GM12891 (cell line): ENCODE data around the gene ETV4.

Source experiments
- DNase-seq: peaks from one replicate; pipeline ENCODE4 v3.0.0; 2011; ENCODE audit warnings: low spot score; ENCODE audit not compliant: insufficient read length
- FAIRE-seq: peaks from 2 replicates; lab custom pipeline; 2011; peaks lifted over from hg19 to GRCh38; lab: Jason Lieb, UNC
- PAX5 ChIP-seq: IDR thresholded peaks from 2 replicates; pipeline ENCODE4 v1.6.1; 2011; ENCODE audit warnings: low read length, moderate library complexity, mild to moderate bottlenecking; ENCODE audit not compliant: insufficient read depth, severe bottlenecking
- POLR2A ChIP-seq: IDR thresholded peaks from 2 replicates; pipeline ENCODE4 v1.6.1; 2011; ENCODE audit warnings: low read depth, low read length, control low read depth
- POLR2AphosphoS5 ChIP-seq: IDR thresholded peaks from 2 replicates; pipeline ENCODE4 v1.6.1; 2011; ENCODE audit warnings: low read depth, low read length, control low read depth
- POU2F2 ChIP-seq: IDR thresholded peaks from 2 replicates; pipeline ENCODE4 v1.6.1; 2011; ENCODE audit warnings: low read depth, mild to moderate bottlenecking, control low read depth, low read length, moderate library complexity
- SPI1 ChIP-seq: IDR thresholded peaks from 2 replicates; pipeline ENCODE4 v1.6.1; 2011; ENCODE audit warnings: low read depth, low read length, control low read depth
- TAF1 ChIP-seq: IDR thresholded peaks from 2 replicates; pipeline ENCODE4 v1.6.1; 2011; ENCODE audit warnings: low read depth, low read length, control low read depth

The ETV4 gene

GRCh38 chr17:43542859-43543258, 3.3 kb downstream of the ETV4 start:
- TF ChIP-seq POLR2A (no peak), PAX5 (no peak), POLR2AphosphoS5 (no peak), SPI1 (no peak), POU2F2 (no peak), TAF1 (no peak)
- FAIRE-seq = no peak

GRCh38 chr17:43540821-43541674, 5.1 kb downstream of the ETV4 start:
- no peak for DNase-seq
- FAIRE-seq = no peak
- TF ChIP-seq SPI1 (no peak), POU2F2 (no peak), TAF1 (no peak), PAX5 (no peak)

More at GRCh38 chr17:43542859-43543258, 3.3 kb downstream of the ETV4 start:
- DNase-seq = no peak

GRCh38 chr17:43536236-43536992, 9.7 kb downstream of the ETV4 start:
- TF ChIP-seq PAX5 = no peak
- FAIRE-seq (no peak), DNase-seq (no peak)

GRCh38 chr17:43534909-43535308, 11.2 kb downstream of the ETV4 start:
- no peak for TF ChIP-seq SPI1
- no peak for TF ChIP-seq PAX5
- no peak for TF ChIP-seq POU2F2
- no peak for TF ChIP-seq TAF1
- no peak for TF ChIP-seq POLR2AphosphoS5
- TF ChIP-seq POLR2A = no peak
- no peak for DNase-seq
- FAIRE-seq = no peak

GRCh38 chr17:43533699-43534098, 12.4 kb downstream of the ETV4 start:
- no peak for TF ChIP-seq POLR2A
- TF ChIP-seq SPI1 = no peak
- TF ChIP-seq POU2F2 = no peak
- TF ChIP-seq POLR2AphosphoS5 = no peak
- no peak for TF ChIP-seq PAX5
- TF ChIP-seq TAF1 = no peak
- no peak for DNase-seq
- no peak for FAIRE-seq

GRCh38 chr17:43532581-43532980, 13.6 kb downstream of the ETV4 start:
- TF ChIP-seq TAF1 = no peak
- TF ChIP-seq POU2F2 = no peak
- no peak for TF ChIP-seq SPI1
- TF ChIP-seq PAX5 = no peak
- no peak for TF ChIP-seq POLR2A
- DNase-seq (no peak), FAIRE-seq (no peak)

GRCh38 chr17:43531955-43532354, 14.2 kb downstream of the ETV4 start:
- FAIRE-seq = no peak
- no peak for DNase-seq
- TF ChIP-seq POU2F2 (no peak), SPI1 (no peak), POLR2AphosphoS5 (no peak), TAF1 (no peak)

GRCh38 chr17:43531082-43531378, 15.1 kb downstream of the ETV4 start:
- TF ChIP-seq PAX5 (no peak), TAF1 (no peak), SPI1 (no peak), POLR2AphosphoS5 (no peak), POU2F2 (no peak), POLR2A (no peak)
- FAIRE-seq = no peak
- DNase-seq = no peak

- no peak for TF ChIP-seq POLR2AphosphoS5
- no peak for TF ChIP-seq SPI1
- no peak for TF ChIP-seq POU2F2
- TF ChIP-seq POLR2A = no peak
- no peak for TF ChIP-seq TAF1
- no peak for TF ChIP-seq PAX5
- FAIRE-seq (no peak), DNase-seq (no peak)
Measured at GRCh38 chr17:43530288-43531081, 15.7 kb downstream of the ETV4 start.

- DNase-seq = no peak
- TF ChIP-seq TAF1 = no peak
- TF ChIP-seq PAX5 = no peak
- no peak for TF ChIP-seq POLR2AphosphoS5
- TF ChIP-seq POLR2A = no peak
- no peak for FAIRE-seq
Measured at GRCh38 chr17:43529947-43530287, 16.2 kb downstream of the ETV4 start.
